Measurements from ENCODE around the gene ARHGAP12. TPM values are rescaled to one million over a fixed set of nuclear protein-coding genes. Genes with fewer than 3 reads are reported as not detected.

Gene ARHGAP12
- total RNA-seq, 1 experiment from 2014 or later = 39.5 TPM

DNA sequence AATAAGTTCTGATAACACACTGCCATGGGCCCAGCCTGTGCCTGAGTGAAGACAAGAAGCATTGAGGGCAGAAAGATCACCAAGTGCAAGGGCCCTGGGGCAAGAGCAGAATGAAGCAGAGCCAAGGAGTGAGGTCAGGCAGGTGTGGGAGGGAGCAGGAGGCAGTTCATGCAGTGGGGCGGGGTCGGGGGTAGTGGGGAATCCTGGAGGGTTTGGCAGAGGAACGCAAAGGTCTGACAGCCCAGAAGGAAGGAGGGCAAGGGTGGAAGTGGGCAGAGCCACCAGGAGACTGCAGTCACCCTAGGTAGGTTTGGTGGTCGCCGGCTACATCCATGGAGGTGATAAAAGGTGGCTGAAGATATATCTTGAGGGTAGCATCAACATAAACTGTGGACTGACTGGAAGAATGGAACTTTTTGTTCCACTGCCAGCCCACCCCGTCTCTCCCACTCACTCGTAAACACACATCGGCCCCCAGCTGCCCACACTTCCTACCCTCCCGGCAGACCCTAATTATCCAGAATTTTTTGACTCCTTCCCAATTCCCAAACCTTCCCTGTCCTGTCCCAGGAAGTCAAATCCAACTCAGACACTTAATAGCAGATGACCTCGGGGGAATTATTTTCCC, 172.4 kb downstream of the ARHGAP12 start (continued):
- TF ChIP-seq, protein P1, sequence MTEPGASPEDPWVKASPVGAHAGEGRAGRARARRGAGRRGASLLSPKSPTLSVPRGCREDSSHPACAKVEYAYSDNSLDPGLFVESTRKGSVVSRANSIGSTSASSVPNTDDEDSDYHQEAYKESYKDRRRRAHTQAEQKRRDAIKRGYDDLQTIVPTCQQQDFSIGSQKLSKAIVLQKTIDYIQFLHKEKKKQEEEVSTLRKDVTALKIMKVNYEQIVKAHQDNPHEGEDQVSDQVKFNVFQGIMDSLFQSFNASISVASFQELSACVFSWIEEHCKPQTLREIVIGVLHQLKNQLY (CRISPR knock-in tag; IDR thresholded peaks at IDR 0.05) = no peak
- no peak for TF ChIP-seq MXD4 (CRISPR knock-in tag; IDR thresholded peaks at IDR 0.05; ENCODE audit: borderline replicate concordance)

Other genes starting within 250 kb of the ARHGAP12 start
- gene KIF5B, start 127.6 kb upstream of the ARHGAP12 start, total RNA-seq (2021) = 63.2 to 67.5 TPM (median 66.9 TPM) in 3 replicates